GM18858 (cell line): ENCODE data around the gene UBTD1.

Experiments used
- ATAC-seq: cut with Tn5 transposase; IDR thresholded peaks from one replicate; pipeline ENCODE4 v1.9.1; 2021; ENCODE audit not compliant: unreplicated experiment

Gene UBTD1

DNA sequence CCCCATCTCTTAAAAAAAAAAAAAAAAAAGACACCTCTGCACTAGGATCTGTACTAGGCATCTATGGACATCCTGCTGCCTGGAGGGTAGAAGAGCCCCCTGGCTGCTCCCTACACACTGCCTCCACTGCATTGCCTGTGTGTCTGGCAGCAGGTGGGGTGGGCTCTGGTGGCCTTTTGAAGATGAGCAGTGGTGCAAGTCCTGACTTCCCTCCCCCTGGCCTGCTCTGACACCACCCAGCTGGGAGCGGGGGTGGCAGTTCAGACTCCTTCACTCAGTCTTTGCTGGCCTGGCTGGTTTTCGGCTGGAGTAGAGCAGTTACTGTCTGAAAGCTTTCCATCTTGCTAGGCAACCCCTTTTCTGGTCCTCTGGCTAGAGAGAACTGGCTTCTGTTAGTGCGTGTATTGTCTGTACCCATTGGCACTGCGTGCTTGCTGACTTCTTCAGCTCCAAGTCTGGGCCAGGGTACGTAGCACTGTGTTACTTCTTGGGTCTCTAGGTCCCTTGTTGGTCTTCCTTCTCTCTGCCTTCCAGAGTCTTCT lies 108.4 kb downstream of the UBTD1 start:
- no peak for ATAC-seq

DNA sequence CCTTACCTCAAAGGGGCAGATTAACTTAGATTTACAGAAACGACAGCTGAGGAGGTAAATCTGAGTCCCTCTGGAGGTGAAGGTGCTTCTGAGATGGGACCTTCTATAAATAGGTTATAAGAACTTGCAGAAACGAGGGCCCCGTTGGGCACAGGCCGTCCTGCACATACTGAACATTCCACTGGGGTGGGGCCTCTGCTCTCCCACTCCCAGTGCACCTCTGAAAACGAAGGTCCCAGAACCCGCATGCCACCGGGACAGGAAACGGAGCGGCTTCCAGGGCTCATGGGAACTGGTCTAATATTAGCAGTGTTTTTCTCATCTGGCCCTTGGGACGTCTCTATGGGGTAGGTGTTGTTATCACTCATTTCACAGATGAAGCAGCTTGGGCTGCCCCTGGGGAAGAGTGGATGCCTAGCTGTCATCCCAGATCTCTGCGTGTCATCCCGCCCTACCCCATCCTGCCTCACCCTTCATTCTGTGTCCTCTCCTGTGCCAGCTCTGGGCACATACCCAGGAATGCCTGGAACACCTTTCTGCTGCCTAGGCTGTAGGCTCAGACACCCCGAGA lies 110.4 kb downstream of the UBTD1 start:
- ATAC-seq, result no peak

DNA sequence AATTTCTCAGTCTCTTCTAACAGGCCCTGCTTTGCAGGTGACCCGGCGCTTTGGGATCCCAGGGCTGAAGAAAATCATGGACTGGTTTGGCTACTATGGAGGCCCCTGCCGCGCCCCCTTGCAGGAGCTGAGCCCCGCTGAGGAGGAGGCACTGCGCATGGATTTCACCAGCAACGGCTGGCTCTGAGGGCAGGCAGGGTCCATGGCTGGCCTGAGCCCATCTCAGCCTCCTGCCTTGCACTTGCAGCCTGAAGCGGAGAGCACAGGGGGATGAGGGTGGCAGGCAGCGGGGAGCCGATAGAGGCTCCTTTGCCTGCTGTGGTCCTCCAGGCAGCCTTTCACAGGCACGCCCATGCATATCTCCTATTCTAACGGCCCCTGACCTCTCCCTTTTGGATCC lies 112.7 kb downstream of the UBTD1 start:
- ATAC-seq, result no peak

DNA sequence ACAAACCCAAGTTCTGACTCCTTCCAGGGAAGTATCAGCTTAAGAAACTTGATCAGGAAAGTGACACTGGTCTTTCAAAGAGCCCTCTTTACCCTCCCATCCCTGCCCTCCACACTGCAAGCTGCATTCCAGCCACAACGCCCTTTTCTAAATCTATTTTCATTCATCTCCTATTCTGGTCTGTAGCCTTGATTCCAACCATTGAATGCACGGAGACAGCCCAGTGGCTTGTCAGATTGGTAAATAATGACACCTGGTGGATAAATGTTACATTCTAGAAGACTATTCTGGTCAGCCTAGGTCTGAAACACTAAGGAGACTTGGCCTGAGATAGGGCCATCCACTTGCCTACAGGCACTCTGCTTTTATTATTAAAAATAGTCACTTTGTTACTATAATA lies 113.7 kb downstream of the UBTD1 start:
- no peak for ATAC-seq

DNA sequence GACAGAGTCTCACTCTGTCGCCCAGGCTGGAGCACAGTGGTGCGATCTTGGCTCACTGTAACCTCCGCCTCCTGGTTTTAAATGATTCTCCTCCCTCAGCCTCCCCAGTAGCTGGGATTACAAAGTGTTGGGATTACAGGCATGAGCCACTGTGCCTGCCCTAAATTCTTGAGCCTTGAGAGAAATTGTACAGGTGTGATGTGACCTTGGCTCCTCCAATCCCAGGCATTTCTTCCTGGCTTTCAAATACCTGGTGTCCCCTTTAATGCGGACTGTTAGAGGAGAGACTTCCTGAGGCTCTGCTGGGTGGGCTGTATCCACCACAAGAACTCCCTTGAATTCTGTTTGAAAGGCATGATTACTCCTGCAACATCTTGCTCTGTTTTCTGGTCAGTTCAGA lies 119.6 kb downstream of the UBTD1 start:
- ATAC-seq, result no peak

DNA sequence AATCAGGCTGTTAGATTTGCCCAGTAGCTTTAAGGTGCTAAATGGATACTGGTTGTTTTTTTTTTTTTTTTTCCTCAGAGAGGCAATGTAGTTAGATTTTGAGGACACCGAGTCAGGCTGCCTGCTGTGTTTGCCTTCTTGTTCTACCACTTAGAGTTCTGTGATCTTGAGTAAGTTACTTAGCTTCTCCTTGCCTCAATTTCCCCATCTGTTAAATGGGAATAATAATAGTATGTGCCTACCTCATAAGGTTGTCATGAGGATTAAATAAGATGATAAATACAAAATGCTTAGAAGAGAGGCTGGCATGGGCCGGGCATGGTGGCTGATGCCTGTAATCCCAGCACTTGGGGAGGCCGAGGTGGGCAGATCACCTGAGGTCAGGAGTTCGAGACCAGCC lies 120.0 kb downstream of the UBTD1 start:
- ATAC-seq, result no peak
